ENCODE measurements around the gene TMCC1.

The TMCC1 gene

GRCh38 chr3:129673897-129674797 is 219.4 kb downstream of the TMCC1 start:
- no peak for DNase-seq

GRCh38 chr3:129673012-129673411 is 220.5 kb downstream of the TMCC1 start:
- no peak for DNase-seq

- DNase-seq = no peak
These were observed 221.1 kb downstream of the TMCC1 start for GRCh38 chr3:129672412-129672811.

GRCh38 chr3:129665024-129665768 is 228.3 kb downstream of the TMCC1 start:
- no peak for DNase-seq

- DNase-seq = no peak
These were observed 229.4 kb downstream of the TMCC1 start for GRCh38 chr3:129663930-129664646.

GRCh38 chr3:129663045-129663446 is 230.5 kb downstream of the TMCC1 start:
- no peak for DNase-seq

GRCh38 chr3:129662191-129662608 is 231.3 kb downstream of the TMCC1 start:
- DNase-seq = no peak

- no peak for DNase-seq
These were observed 231.7 kb downstream of the TMCC1 start for GRCh38 chr3:129661766-129662165.

- DNase-seq = no peak
These were observed 235.2 kb downstream of the TMCC1 start for GRCh38 chr3:129658110-129658843.

GRCh38 chr3:129657261-129658046 is 236.1 kb downstream of the TMCC1 start:
- DNase-seq = peak; percentile 26

GRCh38 chr3:129656659-129657247 is 236.8 kb downstream of the TMCC1 start:
- DNase-seq = no peak

- DNase-seq = no peak
These were observed 238.2 kb downstream of the TMCC1 start for GRCh38 chr3:129655291-129655700.

GRCh38 chr3:129654131-129654530 is 239.4 kb downstream of the TMCC1 start:
- no peak for DNase-seq

- no peak for DNase-seq
These were observed 240.5 kb downstream of the TMCC1 start for GRCh38 chr3:129653019-129653418.

- no peak for DNase-seq
These were observed 241.9 kb downstream of the TMCC1 start for GRCh38 chr3:129651435-129652202.

- peak; percentile 60 for DNase-seq
These were observed 243.1 kb downstream of the TMCC1 start for GRCh38 chr3:129650256-129650872.

- DNase-seq = no peak
These were observed 245.1 kb downstream of the TMCC1 start for GRCh38 chr3:129648391-129648790.

- no peak for DNase-seq
These were observed 248.2 kb downstream of the TMCC1 start for GRCh38 chr3:129645286-129645685.

- DNase-seq = no peak
These were observed 248.7 kb downstream of the TMCC1 start for GRCh38 chr3:129644836-129645235.
